GM19452 (cell line): Measurements from ENCODE around the gene KREMEN2.
"Not testable (repeated sequence)": the region's sequence is repeated elsewhere in the genome, so short reads cannot be mapped to it uniquely, and the experiment has no call there.

ENCODE experiments used
- ATAC-seq: cut with Tn5 transposase; IDR thresholded peaks from one replicate; pipeline ENCODE4 v1.9.1; 2021; ENCODE audit not compliant: unreplicated experiment

Gene KREMEN2, protein sequence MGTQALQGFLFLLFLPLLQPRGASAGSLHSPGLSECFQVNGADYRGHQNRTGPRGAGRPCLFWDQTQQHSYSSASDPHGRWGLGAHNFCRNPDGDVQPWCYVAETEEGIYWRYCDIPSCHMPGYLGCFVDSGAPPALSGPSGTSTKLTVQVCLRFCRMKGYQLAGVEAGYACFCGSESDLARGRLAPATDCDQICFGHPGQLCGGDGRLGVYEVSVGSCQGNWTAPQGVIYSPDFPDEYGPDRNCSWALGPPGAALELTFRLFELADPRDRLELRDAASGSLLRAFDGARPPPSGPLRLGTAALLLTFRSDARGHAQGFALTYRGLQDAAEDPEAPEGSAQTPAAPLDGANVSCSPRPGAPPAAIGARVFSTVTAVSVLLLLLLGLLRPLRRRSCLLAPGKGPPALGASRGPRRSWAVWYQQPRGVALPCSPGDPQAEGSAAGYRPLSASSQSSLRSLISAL

GRCh38 chr16:2963723-2964474 lies at the start of gene KREMEN2:
TSS of gene KREMEN2 (plus strand) at chr16:2964275. CDS start at chr16:2964521, 246 bp downstream.
- no peak for ATAC-seq

DNA sequence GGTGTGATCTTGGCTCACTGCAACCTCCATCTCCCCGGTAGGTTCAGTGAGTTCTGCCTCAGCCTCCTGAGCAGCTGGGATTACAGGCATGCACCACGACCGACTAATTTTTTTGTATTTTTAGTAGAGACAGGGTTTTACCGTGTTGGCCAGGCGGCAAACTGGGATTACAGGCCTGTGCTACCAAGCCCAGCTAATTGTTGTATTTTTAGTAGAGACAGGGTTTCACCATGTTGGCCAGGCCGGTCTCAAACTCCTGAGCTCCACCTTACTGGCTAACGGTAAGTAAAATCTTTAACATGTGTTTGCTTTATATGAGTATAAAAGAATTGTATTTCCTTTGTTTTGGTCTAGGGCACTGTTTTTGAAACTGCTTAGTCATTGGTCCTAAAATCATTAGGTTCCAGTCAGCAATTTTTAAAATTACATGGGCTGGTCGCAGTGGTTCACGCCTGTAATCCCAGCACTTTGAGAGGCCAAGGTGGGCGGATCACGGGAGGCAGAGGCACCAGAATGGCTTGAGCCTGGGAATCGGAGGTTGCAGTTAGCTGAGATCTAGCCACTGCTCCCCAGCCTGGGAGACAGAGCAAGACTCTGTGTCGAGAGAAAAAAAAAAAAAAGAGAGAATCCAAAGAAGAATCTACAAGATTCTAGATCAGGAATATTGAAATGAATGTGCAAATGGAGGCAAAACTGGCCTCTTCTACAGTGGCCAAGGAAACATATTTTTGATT lies 48.7 kb upstream of the KREMEN2 start:
- no peak for ATAC-seq

- no peak for ATAC-seq
Observed at GRCh38 chr16:2919511-2920255, 44.4 kb upstream of the KREMEN2 start.

DNA sequence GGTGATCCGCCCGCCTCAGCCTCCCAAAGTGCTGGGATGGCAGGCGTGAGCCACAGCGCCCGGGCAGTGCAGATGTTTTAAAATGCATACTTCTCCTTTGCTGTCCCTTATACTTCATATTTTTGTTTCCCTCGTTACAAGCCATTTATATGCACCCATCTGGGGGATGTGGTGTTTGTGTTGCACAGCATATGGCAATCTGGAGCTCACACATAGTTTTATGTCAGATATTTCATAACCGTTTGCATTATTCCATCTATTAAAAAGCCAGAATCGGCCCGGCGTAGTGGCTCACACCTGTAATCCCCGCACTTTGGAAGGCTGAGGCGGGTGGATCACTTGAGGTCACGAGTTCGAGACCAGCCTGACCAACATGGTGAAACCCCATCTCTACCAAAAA lies 40.6 kb upstream of the KREMEN2 start:
- ATAC-seq: no peak

DNA sequence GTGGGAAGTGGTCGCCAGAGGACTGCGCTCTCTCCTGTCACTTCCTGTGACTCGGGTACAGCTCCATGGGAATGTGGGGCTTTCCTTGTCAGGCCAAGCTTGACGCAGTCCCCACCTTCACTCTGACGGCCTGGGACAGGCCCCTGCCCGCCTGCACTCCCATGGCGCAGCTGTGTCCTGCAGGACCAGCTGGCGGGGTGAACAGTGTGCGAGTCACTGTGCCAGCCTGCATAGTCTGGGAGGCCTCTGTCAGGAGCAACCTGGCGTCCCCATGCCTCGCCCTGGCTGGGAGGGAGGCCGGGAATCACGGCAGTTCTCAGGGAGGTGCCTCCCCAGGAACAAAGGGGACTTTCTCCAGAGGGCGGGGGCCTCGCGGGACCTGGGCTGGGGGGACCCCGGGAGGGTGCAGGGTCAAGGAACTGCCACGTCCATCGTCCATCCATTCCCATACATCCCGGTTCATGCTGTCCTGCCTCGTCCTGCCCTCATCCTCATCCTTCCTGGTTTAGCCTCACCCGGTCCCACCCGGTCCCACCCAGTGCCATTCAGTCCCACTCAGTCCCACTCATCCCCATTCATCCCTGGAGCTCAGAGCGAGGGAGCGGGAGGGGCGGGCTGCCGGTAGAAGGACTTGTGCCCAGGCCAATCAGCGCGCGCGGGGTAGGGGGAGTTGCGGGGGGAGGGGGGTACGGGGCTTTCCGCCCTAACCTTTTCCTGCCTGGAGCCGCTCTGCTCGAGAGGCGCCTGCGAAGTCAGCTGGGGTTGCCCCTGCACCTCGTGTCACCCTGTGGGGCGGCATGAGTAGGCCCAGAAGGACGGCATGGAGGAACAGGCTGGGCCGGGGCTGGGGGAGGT lies 38.9 kb upstream of the KREMEN2 start:
- no peak for ATAC-seq

DNA sequence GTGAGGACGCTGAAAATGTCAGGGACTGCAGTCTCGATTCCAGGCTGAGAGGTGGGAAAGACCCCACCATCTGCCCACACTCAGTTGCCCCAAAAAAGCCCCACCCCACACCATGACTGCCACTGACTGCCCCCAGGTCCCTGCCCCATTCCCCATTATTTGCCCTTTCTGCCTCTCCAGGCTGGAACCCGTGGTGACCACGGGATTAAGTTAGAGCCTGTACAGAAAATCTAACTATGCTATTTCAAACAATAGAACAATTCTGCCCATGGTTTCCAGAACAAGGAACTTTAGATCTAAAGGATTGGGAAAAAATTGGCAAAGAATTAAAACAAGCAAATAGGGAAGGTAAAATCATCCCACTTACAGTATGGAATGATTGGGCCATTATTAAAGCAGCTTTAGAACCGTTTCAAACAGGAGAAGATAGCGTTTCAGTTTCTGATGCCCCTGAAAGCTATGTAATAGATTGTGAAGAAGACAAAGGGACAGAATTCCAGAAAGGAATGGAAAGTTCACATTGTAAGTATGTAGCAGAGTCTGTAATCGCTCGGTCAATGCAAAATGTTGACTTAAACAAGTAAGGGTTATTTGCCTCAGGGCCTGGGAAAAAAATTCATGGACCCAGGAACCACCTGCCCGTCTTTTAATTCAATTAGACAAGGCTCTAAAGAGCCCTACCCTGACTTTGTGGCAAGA lies 38.0 kb upstream of the KREMEN2 start:
- ATAC-seq: no peak

DNA sequence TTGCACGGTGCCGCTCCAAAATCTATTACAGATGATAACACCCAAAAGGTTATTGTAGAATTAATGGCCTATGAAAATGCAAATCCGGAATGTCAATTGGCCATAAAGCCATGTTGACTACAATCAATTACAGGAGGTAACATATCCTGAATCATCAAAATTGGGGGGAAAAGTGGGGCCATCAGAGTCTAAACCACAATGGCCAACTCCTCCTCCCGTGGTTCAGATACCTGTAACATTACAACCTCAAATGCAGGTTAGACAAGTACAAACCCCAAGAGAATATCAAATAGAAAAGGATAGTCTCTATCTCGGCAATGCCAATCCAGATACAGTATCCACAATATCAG lies 37.5 kb upstream of the KREMEN2 start:
- no peak for ATAC-seq

GRCh38 chr16:2927010-2927646 lies 36.9 kb upstream of the KREMEN2 start:
- no peak for ATAC-seq

- not testable (repeated sequence) for ATAC-seq
Observed at GRCh38 chr16:2928151-2928550, 35.9 kb upstream of the KREMEN2 start.

DNA sequence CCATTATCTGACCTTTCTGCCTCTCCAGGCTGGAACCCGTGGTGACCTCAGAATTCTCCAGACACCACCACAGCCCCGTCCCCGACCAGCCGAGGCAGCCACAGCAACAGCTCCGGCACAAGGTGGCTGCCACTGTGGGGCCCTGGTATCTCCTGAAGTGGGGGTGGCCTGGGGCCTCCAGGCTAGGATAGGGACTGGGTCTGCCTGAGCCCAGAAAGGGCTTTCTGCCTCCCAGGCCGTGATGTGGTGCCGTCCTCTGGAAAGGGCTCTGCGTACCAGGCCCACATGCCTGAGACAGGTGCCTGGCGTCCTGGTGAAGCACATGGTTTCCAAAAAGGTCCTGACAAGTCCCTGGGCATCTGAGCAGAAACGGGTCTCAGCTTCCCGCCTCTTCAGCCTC lies 35.3 kb upstream of the KREMEN2 start:
- ATAC-seq: no peak

DNA sequence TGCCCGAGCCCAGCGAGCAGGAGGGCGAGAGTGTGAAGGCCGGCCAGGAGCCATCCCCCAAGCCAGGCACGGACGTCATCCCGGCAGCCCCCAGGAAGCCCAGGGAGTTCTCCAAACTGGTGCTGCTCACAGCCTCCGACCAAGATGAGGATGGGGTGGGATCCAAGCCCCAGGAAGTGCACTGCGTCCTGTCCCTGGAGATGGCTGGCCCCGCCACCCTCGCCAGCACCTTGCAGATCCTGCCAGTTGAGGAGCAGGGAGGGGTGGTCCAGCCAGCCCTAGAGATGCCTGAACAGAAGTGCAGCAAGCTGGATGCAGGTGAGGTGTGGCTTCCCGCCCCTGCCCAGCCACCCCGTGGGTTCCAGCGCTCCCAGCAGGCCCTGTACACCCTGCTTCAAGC lies 34.4 kb upstream of the KREMEN2 start:
- ATAC-seq: no peak

DNA sequence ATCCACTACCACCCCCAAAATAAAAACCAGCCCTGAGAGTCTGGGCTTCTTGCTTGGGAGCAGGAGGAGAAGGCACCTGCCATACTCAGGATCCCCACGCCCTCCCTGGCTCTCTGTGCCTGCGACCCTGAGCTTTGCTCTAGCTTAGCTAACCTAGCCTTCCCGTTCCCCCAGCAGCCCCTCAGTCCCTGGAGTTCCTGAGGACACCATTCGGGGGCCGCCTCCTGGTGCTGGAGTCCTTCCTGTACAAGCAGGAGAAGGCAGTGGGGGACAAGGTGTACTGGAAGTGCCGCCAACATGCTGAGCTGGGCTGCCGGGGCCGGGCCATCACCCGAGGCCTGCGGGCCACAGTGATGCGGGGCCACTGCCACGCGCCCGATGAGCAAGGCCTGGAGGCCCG lies 33.8 kb upstream of the KREMEN2 start:
- no peak for ATAC-seq

- ATAC-seq: not testable (repeated sequence)
Observed at GRCh38 chr16:2931231-2931914, 32.7 kb upstream of the KREMEN2 start.

DNA sequence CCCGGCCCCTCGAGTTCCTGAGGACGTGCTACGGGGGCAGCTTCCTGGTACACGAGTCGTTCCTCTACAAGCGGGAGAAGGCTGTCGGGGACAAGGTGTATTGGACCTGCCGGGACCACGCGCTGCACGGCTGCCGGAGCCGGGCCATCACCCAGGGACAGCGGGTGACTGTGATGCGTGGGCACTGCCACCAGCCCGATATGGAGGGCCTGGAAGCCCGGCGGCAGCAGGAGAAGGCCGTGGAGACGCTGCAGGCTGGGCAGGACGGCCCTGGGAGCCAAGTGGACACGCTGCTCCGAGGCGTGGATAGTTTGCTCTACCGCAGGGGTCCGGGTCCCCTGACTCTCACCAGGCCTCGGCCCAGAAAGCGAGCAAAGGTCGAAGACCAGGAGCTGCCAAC lies 30.9 kb upstream of the KREMEN2 start:
- ATAC-seq: no peak

- ATAC-seq: no peak
Observed at GRCh38 chr16:2933701-2934100, 30.4 kb upstream of the KREMEN2 start.

DNA sequence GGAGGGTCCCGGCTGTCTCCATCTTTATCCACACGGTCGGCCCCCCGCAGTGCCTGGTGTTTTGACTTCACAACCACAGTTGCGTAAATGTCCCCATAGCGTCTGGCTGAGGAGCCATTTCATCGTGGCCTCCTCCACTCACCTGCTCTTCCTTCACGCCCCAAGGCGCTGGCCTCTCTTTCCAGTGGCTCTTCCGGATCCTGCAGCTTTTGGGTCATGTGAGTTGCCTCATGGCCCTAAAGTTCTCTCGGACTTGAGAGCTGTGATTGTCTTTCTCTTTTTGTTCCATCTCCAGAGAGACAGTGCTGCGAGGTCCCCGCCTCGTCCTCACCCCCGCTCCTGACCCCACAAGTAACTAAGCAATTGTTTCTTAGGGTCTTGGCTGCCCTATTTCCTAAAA lies 29.6 kb upstream of the KREMEN2 start:
- no peak for ATAC-seq

- ATAC-seq: no peak
Observed at GRCh38 chr16:2936436-2937011, 27.6 kb upstream of the KREMEN2 start.

DNA sequence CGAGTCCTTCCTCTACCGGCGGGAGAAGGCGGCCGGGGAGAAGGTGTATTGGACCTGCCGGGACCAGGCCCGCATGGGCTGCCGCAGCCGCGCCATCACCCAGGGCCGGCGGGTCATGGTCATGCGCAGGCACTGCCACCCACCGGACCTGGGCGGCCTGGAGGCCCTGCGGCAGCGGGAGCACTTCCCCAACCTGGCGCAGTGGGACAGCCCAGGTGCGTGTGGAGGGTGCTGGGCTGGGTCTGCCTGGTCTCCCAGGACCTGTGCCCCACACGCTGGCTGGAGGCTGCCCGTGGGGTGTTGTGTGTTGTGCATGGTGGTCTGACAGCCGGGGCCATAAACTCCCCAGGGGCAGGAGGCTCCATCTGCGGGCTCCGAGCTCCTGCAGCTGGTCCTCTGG lies 26.9 kb upstream of the KREMEN2 start:
- no peak for ATAC-seq
